Fibroblast of lung (primary cell): ENCODE data around the gene GNAI1.

ENCODE experiments used
- EZH2 ChIP-seq: IDR thresholded peaks from 2 replicates; pipeline ENCODE4 v1.5.1; 2012; ENCODE audit warnings: low read length, control low read depth, mild to moderate bottlenecking; ENCODE audit errors: missing control alignments
- TF ChIP-seq, protein P1 (sequence below), 2 donors: IDR thresholded peaks in 1 of 2; conservative IDR thresholded peaks in 1 of 2; 1 replicate in 1 of 2; 2 replicates in 1 of 2; pipeline ENCODE4 v1.5.1; 2011 to 2012; ENCODE audit warnings: low read length in 2 of 2, control low read depth in 1 of 2, inconsistent platforms in 1 of 2, low read depth in 1 of 2, mild to moderate bottlenecking in 1 of 2

DNA sequence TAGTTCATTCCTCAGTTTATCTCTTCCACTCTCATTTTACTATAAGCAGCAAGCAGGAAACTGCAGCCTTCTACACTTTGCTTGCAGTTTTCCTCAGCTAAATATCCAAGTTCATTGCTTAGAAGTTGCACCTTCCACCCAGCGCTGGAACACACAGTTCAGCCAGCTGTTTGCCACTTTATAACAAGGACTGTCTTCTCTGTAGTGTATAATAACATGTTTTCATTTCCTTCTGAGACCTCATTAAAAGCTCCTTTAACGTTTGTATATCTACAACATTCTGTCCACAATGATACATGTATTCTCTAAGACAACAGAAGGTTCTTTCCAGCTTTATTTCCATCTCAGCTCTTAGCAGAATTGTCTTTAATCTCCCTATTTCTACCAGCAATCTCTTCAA, 74.1 kb downstream of the GNAI1 start:
- TF ChIP-seq, protein P1, sequence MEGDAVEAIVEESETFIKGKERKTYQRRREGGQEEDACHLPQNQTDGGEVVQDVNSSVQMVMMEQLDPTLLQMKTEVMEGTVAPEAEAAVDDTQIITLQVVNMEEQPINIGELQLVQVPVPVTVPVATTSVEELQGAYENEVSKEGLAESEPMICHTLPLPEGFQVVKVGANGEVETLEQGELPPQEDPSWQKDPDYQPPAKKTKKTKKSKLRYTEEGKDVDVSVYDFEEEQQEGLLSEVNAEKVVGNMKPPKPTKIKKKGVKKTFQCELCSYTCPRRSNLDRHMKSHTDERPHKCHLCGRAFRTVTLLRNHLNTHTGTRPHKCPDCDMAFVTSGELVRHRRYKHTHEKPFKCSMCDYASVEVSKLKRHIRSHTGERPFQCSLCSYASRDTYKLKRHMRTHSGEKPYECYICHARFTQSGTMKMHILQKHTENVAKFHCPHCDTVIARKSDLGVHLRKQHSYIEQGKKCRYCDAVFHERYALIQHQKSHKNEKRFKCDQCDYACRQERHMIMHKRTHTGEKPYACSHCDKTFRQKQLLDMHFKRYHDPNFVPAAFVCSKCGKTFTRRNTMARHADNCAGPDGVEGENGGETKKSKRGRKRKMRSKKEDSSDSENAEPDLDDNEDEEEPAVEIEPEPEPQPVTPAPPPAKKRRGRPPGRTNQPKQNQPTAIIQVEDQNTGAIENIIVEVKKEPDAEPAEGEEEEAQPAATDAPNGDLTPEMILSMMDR (conservative IDR thresholded peaks at IDR 0.05 in 1 of 2, IDR thresholded peaks at IDR 0.05 in 1 of 2; ENCODE audit: low read depth in 1 of 2, low read length in 2 of 2) = no peak
- no peak for TF ChIP-seq EZH2
